SK-N-DZ (cell line): ENCODE data around the gene C1QC.
A peak's percentile ranks its signal among the peaks of the same experiment; 100 is the strongest.

Experiments
- DNase-seq: peaks from one replicate; pipeline ENCODE4 v3.0.0-alpha.2; 2015; ENCODE audit warnings: low spot score

The C1QC gene

DNA sequence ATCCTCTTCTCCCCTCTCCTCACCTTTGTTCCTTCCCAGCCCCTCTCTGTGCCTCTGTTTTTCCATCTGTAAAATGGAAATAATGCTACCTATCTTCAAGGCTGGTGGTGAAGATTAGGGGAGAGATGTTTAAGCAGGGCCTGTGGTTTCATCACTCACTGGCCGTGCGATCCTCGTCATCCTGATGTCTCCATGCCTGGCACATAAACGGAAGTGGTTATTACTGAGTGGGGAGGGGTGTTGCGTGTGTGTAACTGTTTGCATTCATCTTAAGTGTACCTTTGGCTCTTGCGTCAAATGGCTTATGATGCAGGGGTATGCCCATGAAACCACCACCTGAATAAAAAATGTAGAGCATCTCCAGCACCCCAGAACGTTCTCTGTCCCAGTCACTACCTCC, 24.2 kb upstream of the C1QC start:
- no peak for DNase-seq

DNA sequence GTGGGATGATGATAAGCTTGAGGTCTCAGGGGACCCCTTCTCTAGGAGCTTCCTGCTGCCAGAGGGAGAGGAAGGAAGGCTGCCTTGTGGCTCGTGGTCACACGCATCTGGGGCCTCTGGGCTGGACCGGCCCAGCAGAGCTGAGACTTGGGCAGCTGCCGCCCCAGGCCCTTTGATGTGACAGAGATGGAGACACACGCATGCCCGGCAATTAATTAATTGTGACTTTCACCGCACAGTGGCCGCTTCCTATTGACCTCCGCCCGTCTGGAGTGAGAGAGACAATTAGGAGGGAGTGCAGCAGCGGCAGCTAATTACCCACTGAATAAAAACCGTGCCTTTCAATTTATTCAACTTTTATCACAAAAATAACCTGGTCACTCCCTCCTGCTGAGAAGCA, 23.6 kb upstream of the C1QC start:
- DNase-seq = no peak

DNA sequence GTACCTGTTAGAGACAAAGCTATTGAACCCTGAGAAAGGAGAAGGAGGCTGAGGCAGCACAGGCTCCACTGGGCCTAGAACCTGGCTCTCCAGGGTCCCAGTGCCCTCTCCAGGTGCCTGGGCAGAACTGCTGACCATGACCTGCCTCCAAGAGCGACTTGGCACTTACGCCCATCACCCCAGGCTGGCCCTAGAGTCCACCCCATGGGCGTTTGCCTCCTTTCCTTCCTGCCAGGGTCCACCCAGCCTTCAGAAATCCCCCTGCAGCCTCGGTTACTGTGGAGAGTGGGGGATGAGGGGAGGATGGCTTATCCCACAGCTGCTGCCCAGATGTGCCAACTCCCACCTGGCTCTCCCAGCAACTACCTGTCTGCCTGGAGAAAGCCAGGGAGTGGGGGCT, 21.7 kb upstream of the C1QC start:
- DNase-seq = no peak

DNA sequence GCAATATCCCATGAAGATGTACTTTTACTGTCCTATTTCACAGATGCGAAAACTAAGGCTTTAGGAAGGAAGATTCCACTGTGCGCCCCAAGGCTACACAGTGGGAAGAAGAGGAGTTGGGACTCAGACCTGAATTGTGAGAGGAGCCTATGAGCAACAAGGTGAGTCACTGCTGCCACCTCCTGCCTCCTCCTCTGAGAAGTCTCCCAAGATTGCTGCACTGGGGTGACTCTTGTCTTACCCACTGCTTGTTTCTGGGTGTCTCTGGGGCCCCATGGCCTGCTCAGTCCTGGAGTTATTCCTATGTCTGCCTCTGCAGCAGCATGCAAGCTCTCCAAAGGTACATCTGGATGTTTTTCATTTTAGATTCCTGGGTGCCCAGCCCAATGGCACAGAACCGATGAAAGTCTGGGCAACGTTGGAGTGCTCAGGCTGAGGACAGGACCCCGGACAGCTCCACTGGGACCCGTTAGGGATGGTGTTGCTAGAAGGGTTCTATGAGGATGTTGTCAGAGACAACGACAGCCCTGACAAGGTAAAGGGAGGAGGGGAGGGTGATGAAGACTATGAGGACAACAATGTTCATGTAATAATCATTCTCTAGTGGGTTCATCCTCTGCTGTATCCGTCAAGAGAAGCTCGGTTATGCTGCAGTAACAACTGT, 18.0 kb upstream of the C1QC start:
- no peak for DNase-seq

DNA sequence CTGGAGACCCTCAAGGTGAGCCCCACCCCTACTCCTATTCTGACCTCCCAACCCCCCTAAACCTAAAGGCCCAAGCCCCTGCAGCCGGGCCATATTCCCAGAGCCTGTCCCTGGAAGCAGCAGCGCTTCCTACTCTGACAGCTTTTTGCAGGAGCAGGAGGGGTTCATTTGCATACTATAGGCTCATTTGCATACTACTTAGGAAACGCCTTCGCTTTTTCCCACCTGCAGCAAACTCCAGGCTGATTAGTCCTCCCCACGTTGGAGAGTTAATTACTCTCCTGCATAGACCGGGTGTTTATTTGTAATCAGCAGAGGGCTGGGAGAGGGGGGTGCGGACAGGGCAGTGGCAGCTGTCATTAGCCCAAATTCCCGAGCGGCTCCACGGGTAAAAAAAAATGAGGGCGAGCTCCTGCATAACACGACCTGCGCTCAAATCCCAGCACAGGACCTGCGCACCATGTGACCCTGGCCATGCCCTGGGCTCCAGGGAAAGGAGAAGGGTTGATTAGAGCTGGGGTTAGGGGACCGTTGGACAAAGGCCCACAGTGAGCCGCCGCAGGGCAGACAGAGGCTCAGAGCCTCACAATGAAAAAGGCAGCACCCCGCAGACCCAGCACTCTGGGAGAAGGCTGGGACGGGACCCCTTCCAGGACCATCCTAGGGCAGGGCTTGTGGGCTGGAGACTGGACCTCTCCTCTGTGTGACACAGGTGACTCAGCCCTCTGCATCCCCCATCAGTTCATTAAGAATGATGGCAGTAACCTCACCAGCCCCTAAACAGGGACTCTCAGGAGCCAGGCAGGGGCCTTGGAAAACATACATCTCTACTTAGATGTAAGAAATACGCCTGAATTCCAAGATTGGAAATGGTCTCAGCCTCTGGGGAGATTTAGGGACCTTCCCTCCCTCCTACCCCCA, 16.9 kb upstream of the C1QC start:
- DNase-seq = no peak

DNA sequence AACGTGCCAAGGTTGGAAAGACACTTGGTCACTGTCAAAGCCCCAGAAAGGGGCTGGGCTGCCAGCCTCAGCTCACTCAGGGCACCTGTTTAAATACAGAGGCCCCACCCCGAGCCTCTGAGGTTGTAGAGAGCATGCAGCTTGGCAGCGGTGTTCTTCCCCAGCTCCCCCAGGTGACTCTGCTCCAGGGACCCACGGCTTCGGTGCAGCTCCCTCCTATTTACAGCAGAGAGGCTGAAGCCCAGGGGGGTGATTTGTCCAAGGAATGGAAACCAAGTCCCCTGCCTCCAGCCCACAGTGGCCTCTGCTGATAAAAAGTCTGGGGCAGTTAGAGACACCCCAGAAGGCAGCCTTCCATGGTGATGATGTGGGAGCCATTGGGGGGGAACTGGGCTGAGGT, 16.1 kb upstream of the C1QC start:
- no peak for DNase-seq

DNA sequence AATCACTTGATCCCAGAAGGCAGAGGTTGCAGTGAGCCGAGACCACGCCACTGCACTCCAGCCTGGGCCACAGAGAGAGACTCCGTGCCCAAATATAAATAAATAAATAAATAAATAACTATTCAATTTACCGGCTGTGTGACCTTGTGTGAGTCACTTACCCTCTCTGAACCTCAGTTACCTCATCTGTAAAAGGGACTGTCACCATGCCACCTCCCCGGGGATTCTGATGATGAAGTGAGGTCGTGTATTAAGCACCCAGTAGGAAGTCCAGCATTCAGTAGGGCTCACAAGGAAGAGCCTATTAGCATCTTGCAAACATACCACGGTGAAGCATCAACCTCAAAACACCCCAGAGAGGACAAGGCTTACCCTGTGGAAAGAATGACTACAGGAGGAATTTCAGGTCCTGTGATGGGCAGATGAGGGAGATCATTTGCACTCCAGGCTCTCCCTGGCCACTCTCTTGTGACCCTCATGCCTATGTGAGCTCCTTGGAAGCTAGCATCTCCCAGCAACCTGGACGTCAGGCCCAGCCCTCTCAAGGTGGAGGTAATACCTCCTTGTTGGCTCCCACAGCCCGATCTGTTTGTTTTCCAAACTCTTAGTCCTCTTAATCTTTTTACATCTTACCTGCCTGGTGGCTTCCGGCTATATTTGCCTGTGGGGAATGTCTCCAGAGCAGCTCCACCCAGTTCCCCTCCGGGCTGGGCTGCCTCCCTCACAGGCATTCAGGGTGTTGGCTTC, 14.6 kb upstream of the C1QC start:
- no peak for DNase-seq

DNA sequence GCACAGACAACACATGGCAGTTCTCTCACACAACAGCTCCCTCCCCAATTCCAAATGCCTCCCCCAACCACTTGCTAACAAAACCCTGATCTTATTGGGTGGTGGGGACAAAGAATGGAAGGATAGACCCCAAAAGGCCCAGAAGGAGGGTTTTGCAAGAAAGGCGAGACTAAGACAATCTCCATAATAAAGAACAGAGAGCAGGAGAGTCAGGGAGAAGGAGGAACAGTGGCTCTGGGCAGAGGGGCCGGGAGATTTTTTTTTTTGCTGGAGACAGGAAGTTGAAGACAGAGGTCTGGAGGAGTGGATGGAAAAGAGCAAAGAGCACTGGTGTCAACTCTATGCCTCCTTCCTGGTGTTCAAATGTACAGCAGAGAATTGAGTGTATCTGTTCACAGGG, 13.5 kb upstream of the C1QC start:
- DNase-seq = no peak

DNA sequence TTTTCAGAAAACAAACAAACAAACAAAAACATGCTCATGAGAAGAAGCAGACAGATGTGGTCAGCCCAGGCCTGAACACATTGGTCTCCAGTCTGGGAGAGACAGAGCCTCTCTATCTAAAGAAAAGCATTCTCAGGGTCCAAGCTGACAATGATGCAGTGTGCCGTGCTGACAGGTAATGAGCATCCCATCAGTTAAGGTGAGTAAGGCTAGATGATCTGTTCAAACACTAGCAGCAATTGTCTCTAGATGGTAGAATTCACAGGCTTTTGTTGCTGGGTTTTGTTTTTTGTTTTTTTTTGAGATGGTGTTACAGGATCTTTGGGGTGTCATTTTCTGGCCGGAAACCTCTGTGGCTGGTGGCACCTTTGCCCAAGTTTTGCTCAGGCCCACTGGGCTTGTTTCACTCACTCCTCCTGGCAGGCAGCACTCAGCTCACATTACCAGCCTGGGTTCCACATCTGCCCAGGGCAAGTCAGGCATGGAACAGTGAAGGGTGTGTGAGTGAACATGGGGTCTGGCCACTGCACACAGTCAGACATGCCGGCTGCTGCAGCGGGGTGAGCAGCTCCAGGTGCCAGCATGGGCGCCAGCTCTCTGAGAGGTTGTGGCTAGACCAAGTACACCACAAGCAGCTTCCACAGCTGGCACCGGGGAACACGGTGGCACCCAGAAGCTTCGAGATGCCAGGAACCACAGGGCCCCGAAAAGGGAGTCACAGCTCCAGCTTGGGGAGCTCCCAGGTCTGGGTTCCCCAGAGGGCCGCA, 9.6 kb upstream of the C1QC start:
- DNase-seq = no peak

DNA sequence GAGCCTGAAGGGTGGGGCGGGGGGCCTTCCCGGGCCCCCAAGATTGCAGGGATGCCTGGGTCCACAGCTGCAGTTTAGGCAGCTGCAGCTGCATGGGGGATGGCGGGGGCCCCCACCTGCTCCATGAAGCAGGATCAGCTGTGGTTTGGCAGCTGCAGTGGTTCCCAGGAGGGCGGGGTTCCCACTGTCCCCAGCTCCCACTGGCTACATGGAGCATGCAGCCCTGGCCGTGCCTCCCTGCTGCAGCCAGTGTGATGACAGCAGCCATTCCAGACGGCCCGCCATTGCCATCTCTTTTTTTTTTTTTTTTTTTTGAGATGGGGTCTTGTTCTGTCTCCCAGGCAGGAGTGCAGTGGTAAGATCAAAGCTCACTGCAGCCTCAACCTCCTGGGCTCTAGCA, 8.0 kb upstream of the C1QC start:
- DNase-seq = no peak

DNA sequence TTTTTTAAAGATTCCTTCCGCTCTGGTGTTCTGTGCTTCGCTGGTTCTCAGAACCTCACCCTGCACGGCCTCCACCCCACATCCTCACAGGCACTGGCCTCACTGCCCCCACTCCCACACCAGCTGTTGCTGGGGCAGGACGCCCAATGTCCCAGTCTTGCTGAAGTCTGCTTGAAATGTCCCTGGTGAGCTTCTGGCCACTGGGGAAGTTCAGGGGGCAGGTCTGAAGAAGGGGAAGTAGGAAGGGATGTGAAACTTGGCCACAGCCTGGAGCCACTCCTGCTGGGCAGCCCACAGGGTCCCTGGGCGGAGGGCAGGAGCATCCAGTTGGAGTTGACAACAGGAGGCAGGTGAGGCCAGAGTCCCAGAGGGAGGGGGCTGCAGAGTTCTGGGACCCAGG, 7.1 kb upstream of the C1QC start, which contains the start of gene C1QA:
Gene C1QA, plus strand, starts transcription at position 276 of the 400 bp plus-strand sequence. CDS start 989 bp downstream, outside the sequence.
- no peak for DNase-seq

DNA sequence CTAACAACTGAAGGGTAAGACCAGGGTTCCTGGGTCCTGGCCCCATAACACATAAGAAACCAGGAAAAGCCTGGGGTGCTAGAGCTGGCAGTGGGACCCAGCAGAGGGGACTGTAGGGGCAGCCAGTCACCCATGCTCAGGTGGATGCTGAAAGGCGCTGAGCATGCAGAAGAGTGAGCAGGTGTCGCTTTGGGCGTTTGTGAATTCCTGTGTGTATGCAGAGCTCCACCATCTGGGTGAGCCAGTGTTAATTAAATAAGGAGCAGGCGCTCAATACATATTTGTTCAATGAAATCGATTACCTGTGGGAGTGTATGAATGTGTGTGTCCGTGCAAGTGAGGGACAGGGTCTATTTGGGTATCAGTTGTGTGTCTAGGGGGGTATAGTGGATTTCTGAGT, 6.5 kb upstream of the C1QC start:
- DNase-seq = no peak

DNA sequence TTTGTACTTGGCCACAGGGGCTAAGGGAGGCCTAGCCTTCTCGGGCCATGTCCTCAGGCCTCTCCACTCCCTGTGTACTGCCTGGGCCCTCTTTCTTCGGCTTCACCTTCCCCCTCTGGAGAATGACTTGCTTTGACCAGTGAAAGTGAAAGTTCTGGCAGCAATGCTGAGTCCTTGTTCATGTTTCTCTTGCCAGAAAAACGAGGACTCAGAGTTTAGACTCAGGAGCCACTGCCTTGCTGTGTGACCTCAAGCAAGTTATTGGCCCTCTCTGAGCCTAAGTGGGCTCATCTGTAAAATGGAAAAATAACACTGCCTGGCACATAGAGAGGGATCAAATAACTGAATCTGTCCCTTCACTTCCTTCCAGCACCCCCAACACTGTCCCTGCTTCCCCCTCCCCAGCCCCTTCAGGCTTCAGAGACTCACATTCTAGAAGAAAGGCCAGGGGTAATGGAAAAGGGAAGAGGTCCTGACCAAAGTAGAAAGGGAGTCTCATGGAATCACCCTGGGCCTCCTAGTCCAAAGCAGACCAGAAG, 5.5 kb upstream of the C1QC start:
- DNase-seq = no peak

DNA sequence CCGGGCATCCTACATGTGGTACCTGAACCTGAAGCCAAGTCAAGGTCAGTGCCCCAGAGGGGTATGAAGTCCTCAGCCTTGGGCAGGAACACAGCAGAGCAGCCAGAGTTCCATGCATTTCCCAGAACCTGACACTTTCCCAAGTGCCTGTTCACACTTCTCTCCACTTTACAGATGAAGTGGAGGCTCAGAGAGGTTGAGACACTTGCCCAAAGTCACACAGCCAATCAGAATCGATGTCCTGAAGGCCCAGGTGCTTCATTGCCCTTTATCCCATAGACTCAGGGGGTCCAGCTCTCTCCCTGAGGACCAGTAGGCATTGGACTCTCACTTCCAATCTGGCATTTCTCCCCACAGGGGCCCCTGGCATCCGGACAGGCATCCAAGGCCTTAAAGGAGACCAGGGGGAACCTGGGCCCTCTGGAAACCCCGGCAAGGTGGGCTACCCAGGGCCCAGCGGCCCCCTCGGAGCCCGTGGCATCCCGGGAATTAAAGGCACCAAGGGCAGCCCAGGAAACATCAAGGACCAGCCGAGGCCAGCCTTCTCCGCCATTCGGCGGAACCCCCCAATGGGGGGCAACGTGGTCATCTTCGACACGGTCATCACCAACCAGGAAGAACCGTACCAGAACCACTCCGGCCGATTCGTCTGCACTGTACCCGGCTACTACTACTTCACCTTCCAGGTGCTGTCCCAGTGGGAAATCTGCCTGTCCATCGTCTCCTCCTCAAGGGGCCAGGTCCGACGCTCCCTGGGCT, 4.8 kb upstream of the C1QC start:
- DNase-seq = no peak

DNA sequence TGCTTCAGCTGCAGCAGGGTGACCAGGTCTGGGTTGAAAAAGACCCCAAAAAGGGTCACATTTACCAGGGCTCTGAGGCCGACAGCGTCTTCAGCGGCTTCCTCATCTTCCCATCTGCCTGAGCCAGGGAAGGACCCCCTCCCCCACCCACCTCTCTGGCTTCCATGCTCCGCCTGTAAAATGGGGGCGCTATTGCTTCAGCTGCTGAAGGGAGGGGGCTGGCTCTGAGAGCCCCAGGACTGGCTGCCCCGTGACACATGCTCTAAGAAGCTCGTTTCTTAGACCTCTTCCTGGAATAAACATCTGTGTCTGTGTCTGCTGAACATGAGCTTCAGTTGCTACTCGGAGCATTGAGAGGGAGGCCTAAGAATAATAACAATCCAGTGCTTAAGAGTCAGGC, 4.1 kb upstream of the C1QC start:
- no peak for DNase-seq

DNA sequence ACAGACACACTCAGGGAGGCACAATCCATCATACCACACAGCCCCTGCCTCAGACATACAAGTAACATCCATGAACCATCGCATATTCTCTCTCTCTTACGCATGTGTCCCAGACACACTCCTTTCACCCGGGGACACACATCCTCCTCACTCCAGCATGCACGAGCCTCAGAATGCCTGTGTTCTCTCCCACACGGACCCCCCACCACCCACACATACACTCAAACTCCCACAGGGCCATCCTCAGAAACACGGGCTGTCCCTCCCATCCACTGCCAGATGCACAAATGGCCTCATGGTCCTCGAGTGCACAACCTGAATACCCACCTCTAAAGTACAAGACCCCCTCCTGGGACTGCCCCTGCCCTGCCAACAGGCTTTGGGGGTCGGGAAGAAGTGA, 2.2 kb upstream of the C1QC start:
- DNase-seq = no peak

DNA sequence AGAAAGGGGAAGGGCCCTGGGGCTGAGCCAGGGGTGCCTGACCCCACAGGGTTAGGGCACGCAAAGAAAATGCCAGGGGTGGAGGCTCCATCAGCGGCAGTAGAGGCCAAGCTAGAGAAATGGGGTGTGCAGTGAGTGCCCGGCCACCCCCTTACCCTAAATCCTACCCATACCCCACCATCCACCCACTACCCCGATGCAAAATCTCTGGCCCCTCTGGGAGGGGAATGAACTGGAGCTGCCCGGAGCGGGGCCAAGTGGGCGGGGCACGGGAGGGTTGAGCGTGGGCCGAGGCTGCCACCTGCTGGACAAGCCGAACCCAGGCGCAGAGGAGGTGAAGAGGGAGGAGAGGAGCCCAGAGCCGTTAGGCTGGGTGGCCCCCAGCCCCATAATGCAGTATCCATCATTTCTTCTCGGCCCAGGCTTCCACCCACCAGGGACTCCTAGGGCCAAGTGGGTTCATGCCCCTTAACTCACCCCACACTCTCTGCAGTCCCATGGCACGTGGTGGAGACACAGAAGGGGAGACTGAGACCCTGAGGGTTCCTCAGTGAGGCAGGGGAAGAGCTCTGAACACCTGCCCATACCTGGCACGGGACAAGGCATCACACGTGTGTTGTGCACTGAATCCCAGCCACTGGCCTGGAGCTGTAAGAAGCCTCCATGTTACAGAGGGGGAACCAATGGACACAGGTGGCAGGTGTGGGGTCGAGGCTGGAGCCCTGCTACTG, 1.4 kb upstream of the C1QC start:
- peak; percentile 50 for DNase-seq

DNA sequence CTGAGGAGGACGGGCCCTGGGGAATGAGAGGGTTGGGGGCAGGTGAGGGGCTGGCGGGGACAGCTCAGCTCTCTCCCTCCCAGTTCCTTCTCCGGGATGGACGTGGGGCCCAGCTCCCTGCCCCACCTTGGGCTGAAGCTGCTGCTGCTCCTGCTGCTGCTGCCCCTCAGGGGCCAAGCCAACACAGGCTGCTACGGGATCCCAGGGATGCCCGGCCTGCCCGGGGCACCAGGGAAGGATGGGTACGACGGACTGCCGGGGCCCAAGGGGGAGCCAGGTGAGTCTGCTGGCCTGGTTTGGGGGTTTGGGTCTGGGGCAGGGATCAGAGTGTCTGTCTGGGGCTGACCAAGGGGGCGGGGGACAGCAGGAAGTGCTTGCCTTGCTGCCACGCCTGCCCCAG, 495 bp downstream of the C1QC start:
- DNase-seq = no peak

DNA sequence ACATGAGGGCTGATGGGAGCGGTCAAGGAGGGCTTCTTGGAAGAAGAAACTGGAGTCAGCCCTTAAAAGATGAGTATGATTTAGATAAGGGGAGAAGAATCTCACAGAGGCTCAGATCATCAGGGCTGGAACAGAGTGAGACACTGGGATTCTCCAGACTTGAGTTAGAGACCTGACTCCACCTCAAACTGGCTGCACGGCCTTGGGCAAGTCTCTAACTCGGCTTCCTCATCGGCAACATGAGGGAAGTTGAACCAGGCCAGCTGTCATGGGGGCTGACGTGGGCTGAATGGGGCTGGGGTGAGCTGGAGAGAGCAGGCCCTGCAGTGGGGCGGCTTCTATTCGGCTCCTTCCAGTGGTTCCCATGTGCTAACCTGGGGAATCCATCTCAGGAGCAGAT, 2.5 kb downstream of the C1QC start:
- no peak for DNase-seq

DNA sequence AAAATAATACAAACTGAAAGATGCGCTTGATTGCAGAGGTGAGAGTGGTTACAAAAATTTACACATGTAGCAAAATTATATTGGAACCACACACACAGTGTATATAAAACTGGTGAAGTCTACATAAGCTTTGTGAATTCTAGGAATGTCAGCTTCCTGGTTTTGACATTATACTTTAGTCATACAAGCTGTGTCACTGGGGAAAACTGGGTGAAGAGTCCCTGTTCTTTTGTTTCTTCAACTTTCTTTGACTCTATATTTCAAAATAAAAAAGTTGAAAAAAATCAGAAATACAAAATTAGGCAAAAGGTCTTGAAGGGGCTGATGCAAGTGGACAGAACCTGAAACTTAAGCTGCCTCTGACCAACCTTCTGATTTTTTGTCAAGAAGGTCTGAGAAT, 3.0 kb downstream of the C1QC start:
- no peak for DNase-seq
